Panc1 (cell line): ENCODE data around the gene KCNIP3. TPM values are rescaled to one million over a fixed set of nuclear protein-coding genes. Genes with fewer than 3 reads are reported as not detected.

Experiments
- ATAC-seq: fragments of 200-7000 bp; cut with Tn5 transposase; 2 replicates; pipeline ENCODE4 v1.9.1; 2020; ENCODE audit warnings: mild to moderate bottlenecking, moderate library complexity
- BruUV-seq: library from RNA; stranded (reverse); fragments of 400-500 nt; replicated peaks from 2 replicates; lab custom pipeline; 2021; lab: Mats Ljungman, UMichigan
- CTCF ChIA-PET: fragments of 300-600 bp; sonication (Branson Sonifier 250); formaldehyde crosslinking; loops from one replicate; lab custom pipeline; 2022; ENCODE audit warnings: antibody characterized with exemption; lab: Charles Lee
- POLR2A ChIA-PET: fragments of 300-600 bp; sonication (Branson Sonifier 250); formaldehyde crosslinking; loops from one replicate; lab custom pipeline; 2022; ENCODE audit warnings: antibody characterized with exemption; lab: Charles Lee
- DNase-seq: peaks from one replicate; pipeline ENCODE4 v3.0.0-alpha.2; 2010; ENCODE audit warnings: low read depth, low spot score
- H3K27ac ChIP-seq: 2 replicates; pipeline ENCODE4 v1.5.1; 2011; ENCODE audit warnings: mild to moderate bottlenecking, low read length, inconsistent platforms
- H3K27me3 ChIP-seq: fragments of 200-500 bp; sonication (Bioruptor generic); 2 replicates; pipeline ENCODE4 v1.6.0; 2014; ENCODE audit warnings: low read length, inconsistent platforms; ENCODE audit not compliant: control insufficient read depth, insufficient read depth
- H3K36me3 ChIP-seq: fragments of 200-500 bp; sonication (Bioruptor generic); 2 replicates; pipeline ENCODE4 v1.5.1; 2014; ENCODE audit warnings: inconsistent platforms, mild to moderate bottlenecking, low read length, moderate library complexity; ENCODE audit not compliant: control insufficient read depth, insufficient read depth
- H3K4me1 ChIP-seq: 2 replicates; pipeline ENCODE4 v1.5.1; 2011; ENCODE audit warnings: inconsistent platforms, mild to moderate bottlenecking, low read length, moderate library complexity; ENCODE audit not compliant: control insufficient read depth, insufficient read depth
- H3K4me3 ChIP-seq, 2 experiments: 2 replicates each; pipeline ENCODE4 v1.5.1; 2011 to 2012; ENCODE audit warnings: low read depth in 2 of 2, low read length in 2 of 2, mild to moderate bottlenecking in 2 of 2, inconsistent platforms in 1 of 2, moderate library complexity in 1 of 2
- H3K9me3 ChIP-seq: fragments of 200-500 bp; sonication (Bioruptor generic); 2 replicates; pipeline ENCODE4 v1.5.1; 2014; ENCODE audit warnings: low read depth, mild to moderate bottlenecking, inconsistent platforms, low read length, moderate library complexity; ENCODE audit not compliant: control insufficient read depth, insufficient read depth
- CTCF ChIP-seq: fragments of 450-650 bp; IDR thresholded peaks from 2 replicates; pipeline ENCODE4 v1.5.1; 2017; ENCODE audit warnings: mild to moderate bottlenecking
- POLR2AphosphoS5 ChIP-seq: IDR thresholded peaks from 2 replicates; pipeline ENCODE4 v1.6.1; 2012; ENCODE audit warnings: mild to moderate bottlenecking, low read depth, low read length, moderate library complexity
- REST ChIP-seq, 2 experiments: IDR thresholded peaks; 2 replicates each; pipeline ENCODE4 v1.6.1; 2011 to 2012; ENCODE audit warnings: low read depth in 2 of 2, control low read depth in 1 of 2, low read length in 1 of 2, mild to moderate bottlenecking in 1 of 2, moderate library complexity in 1 of 2; ENCODE audit not compliant: insufficient read depth in 1 of 2
- SIN3A ChIP-seq: IDR thresholded peaks from 2 replicates; pipeline ENCODE4 v1.6.1; 2012; ENCODE audit warnings: low read depth, mild to moderate bottlenecking, low read length, moderate library complexity, borderline replicate concordance; ENCODE audit not compliant: insufficient read depth
- TCF7L2 ChIP-seq: IDR thresholded peaks from 2 replicates; pipeline ENCODE4 v1.6.1; 2011; ENCODE audit warnings: mild to moderate bottlenecking, low read depth, low read length, inconsistent platforms
- in situ Hi-C: cut with HindIII; loops from 2 replicates; pipeline ENCODE4 v1.10.0; 2016; ENCODE audit warnings: low sequenced_read_pairs, low pct_unique_long_range_greater_than_20kb
- intact Hi-C: fragments of 100-400 bp; cut with micrococcal nuclease; formaldehyde crosslinking; loops from one replicate; pipeline ENCODE4 v1.10.0; 2022; ENCODE audit not compliant: unreplicated experiment
- total RNA-seq: library from RNA; stranded (reverse); gene quantifications from one replicate; pipeline ENCODE4 v1.2.1, GENCODE V29; 2021; ENCODE audit not compliant: unreplicated experiment

Gene KCNIP3
- total RNA-seq, 1 experiment from 2014 or later: 17.5 TPM

- TF ChIP-seq TCF7L2: no peak
Observed at GRCh38 chr2:95349568-95350322, 52.6 kb downstream of the KCNIP3 start (continued).

- in situ Hi-C loops: no loop called here
- H3K9me3 ChIP-seq: no peaks in the 10 kb centered on the region
- ChIA-PET CTCF (no interaction called here), POLR2A (no interaction called here)
- no peak overlapping the region for H3K4me3 ChIP-seq
- TF ChIP-seq CTCF: no peak
- DNase-seq (no peak), ATAC-seq (no peak)
- no peak overlapping the region for H3K27ac ChIP-seq
- intact Hi-C loops: no loop called here
- no peaks in the 10 kb centered on the region for H3K27me3 ChIP-seq
- no TSS peak for BruUV-seq
- peaks cover 12% of the 10 kb centered on the region for H3K4me1 ChIP-seq
- no peaks in the 10 kb centered on the region for H3K36me3 ChIP-seq
Observed at GRCh38 chr2:95350368-95350767, 53.2 kb downstream of the KCNIP3 start.

GRCh38 chr2:95350774-95351597, 53.8 kb downstream of the KCNIP3 start:
- no peak for ATAC-seq
- Histone ChIP-seq H3K9me3 (no peaks in the 10 kb centered on the region), H3K27me3 (no peaks in the 10 kb centered on the region), H3K4me1 (peaks cover 11% of the 10 kb centered on the region), H3K27ac (no peak overlapping the region), H3K36me3 (no peaks in the 10 kb centered on the region), H3K4me3 (no peak overlapping the region)
- no TSS peak for BruUV-seq
- DNase-seq: no peak
- ChIA-PET POLR2A (no interaction called here), CTCF (no interaction called here)
- intact Hi-C loops: no loop called here
- TF ChIP-seq REST (IDR thresholded peaks at IDR 0.05; ENCODE audit: insufficient read depth in 1 of 2, low read depth in 2 of 2, low read length in 1 of 2) (no peak), CTCF (no peak), POLR2AphosphoS5 (no peak), TCF7L2 (no peak), SIN3A (no peak)
- in situ Hi-C loops: no loop called here
